Activated T-helper 17 cell treated with anti-CD3 and anti-CD28 coated beads, Interleukin-2, amount 50 U/mL, for 72 hours (primary cell): ENCODE data around the gene EDDM3A. TPM values are rescaled to one million over a fixed set of nuclear protein-coding genes. Genes with fewer than 3 reads are reported as not detected.

Source experiments
- ATAC-seq: fragments of 150-1000 bp; cut with Tn5 transposase; replicated peaks from 2 replicates; pipeline ENCODE4 v1.10.0; 2021; ENCODE audit warnings: mild to moderate bottlenecking, moderate library complexity
- H3K27ac Mint-ChIP-seq: one replicate; pipeline ENCODE4 v1.8.0; 2022; ENCODE audit warnings: mixed read lengths
- H3K27me3 Mint-ChIP-seq: one replicate; pipeline ENCODE4 v1.8.0; 2022; ENCODE audit warnings: mixed read lengths
- H3K36me3 Mint-ChIP-seq: one replicate; pipeline ENCODE4 v1.8.0; 2022; ENCODE audit warnings: low read depth, mild to moderate bottlenecking, mixed read lengths
- H3K4me1 Mint-ChIP-seq: one replicate; pipeline ENCODE4 v1.8.0; 2022; ENCODE audit warnings: mixed read lengths
- H3K4me3 Mint-ChIP-seq: one replicate; pipeline ENCODE4 v1.8.0; 2022; ENCODE audit warnings: mild to moderate bottlenecking, mixed read lengths
- H3K9me3 Mint-ChIP-seq: one replicate; pipeline ENCODE4 v1.8.0; 2022; ENCODE audit warnings: mixed read lengths
- total RNA-seq, 2 donors: library from RNA; stranded (reverse); gene quantifications; one replicate each; pipeline ENCODE4 v1.2.3, GENCODE V29; 2022

EDDM3A gene
- total RNA-seq, 2 donors from 2014 or later, result not detected

- Mint-ChIP-seq H3K27me3 (no peaks in the 10 kb centered on the region), H3K4me1 (peaks cover 11% of the 10 kb centered on the region), H3K27ac (no peak overlapping the region)
Measured at GRCh38 chr14:20787025-20787424, 41.3 kb downstream of the EDDM3A start.

GRCh38 chr14:20789230-20789813 is 43.6 kb downstream of the EDDM3A start:
- no peaks in the 10 kb centered on the region for H3K27me3 Mint-ChIP-seq

More at GRCh38 chr14:20787025-20787424, 41.3 kb downstream of the EDDM3A start:
- Mint-ChIP-seq H3K9me3 (no peaks in the 10 kb centered on the region), H3K4me3 (no peak overlapping the region), H3K36me3 (no peaks in the 10 kb centered on the region)
- no peak for ATAC-seq

GRCh38 chr14:20790464-20791116 is 44.9 kb downstream of the EDDM3A start:
- no peaks in the 10 kb centered on the region for H3K27me3 Mint-ChIP-seq
- H3K27ac Mint-ChIP-seq, result no peak overlapping the region
- no peaks in the 10 kb centered on the region for H3K36me3 Mint-ChIP-seq
- ATAC-seq, result no peak
- H3K4me1 Mint-ChIP-seq, result no peaks in the 10 kb centered on the region
- H3K4me3 Mint-ChIP-seq, result no peak overlapping the region
- no peaks in the 10 kb centered on the region for H3K9me3 Mint-ChIP-seq

More at GRCh38 chr14:20789230-20789813, 43.6 kb downstream of the EDDM3A start:
- Mint-ChIP-seq H3K27ac (no peak overlapping the region), H3K9me3 (no peaks in the 10 kb centered on the region), H3K36me3 (no peaks in the 10 kb centered on the region), H3K4me3 (no peak overlapping the region), H3K4me1 (no peaks in the 10 kb centered on the region)
- ATAC-seq, result no peak

- Mint-ChIP-seq H3K4me3 (no peak overlapping the region), H3K36me3 (no peaks in the 10 kb centered on the region), H3K4me1 (no peaks in the 10 kb centered on the region), H3K9me3 (no peaks in the 10 kb centered on the region), H3K27me3 (no peaks in the 10 kb centered on the region), H3K27ac (no peak overlapping the region)
- ATAC-seq, result no peak
Measured at GRCh38 chr14:20791187-20791586, 45.5 kb downstream of the EDDM3A start.

GRCh38 chr14:20791597-20791996 is 45.9 kb downstream of the EDDM3A start:
- Mint-ChIP-seq H3K36me3 (no peaks in the 10 kb centered on the region), H3K9me3 (no peaks in the 10 kb centered on the region), H3K4me1 (no peaks in the 10 kb centered on the region), H3K4me3 (no peak overlapping the region), H3K27ac (no peak overlapping the region), H3K27me3 (no peaks in the 10 kb centered on the region)
- ATAC-seq, result no peak

- Mint-ChIP-seq H3K36me3 (no peaks in the 10 kb centered on the region), H3K4me3 (no peak overlapping the region), H3K27ac (no peak overlapping the region), H3K9me3 (no peaks in the 10 kb centered on the region), H3K4me1 (no peaks in the 10 kb centered on the region), H3K27me3 (no peaks in the 10 kb centered on the region)
- ATAC-seq, result peak; percentile 26
Measured at GRCh38 chr14:20792556-20792955, 46.9 kb downstream of the EDDM3A start.

- ATAC-seq, result no peak
- Mint-ChIP-seq H3K36me3 (no peaks in the 10 kb centered on the region), H3K27ac (no peak overlapping the region)
Measured at GRCh38 chr14:20794644-20795369, 49.1 kb downstream of the EDDM3A start.

GRCh38 chr14:20797164-20797563 is 51.5 kb downstream of the EDDM3A start:
- ATAC-seq, result peak; percentile 51

More at GRCh38 chr14:20794644-20795369, 49.1 kb downstream of the EDDM3A start:
- Mint-ChIP-seq H3K27me3 (peaks cover 6% of the 10 kb centered on the region), H3K4me3 (no peak overlapping the region), H3K9me3 (no peaks in the 10 kb centered on the region), H3K4me1 (no peaks in the 10 kb centered on the region)

More at GRCh38 chr14:20797164-20797563, 51.5 kb downstream of the EDDM3A start:
- Mint-ChIP-seq H3K4me3 (no peak overlapping the region), H3K9me3 (no peaks in the 10 kb centered on the region), H3K36me3 (no peaks in the 10 kb centered on the region), H3K27ac (no peak overlapping the region), H3K4me1 (no peaks in the 10 kb centered on the region), H3K27me3 (peaks cover 14% of the 10 kb centered on the region)

Other genes starting within 250 kb of the EDDM3A start
- gene RNASE10, start 240.3 kb upstream of the EDDM3A start, total RNA-seq, result under 1 TPM in 1 of 2 donors, not detected in 1; 0.45 TPM
- gene RNASE9, start 184.8 kb upstream of the EDDM3A start, total RNA-seq, result not detected
- not detected for gene RNASE11, start 157.9 kb upstream of the EDDM3A start, total RNA-seq
- gene RNASE12, start 154.5 kb upstream of the EDDM3A start, total RNA-seq, result not detected
- not detected for gene OR6S1, start 104.2 kb upstream of the EDDM3A start, total RNA-seq
- 1 to 10 TPM; 1.0 to 6.1 TPM for gene RNASE4, start 61.3 kb upstream of the EDDM3A start, total RNA-seq
- gene ANG, start 57.1 kb upstream of the EDDM3A start, total RNA-seq, result 10 to 100 TPM in 1 of 2 donors, 1 to 10 TPM in 1; 3.6 to 11.1 TPM
- not detected for gene EDDM3B, start 22.5 kb downstream of the EDDM3A start, total RNA-seq
- gene RNASE6, start 35.4 kb downstream of the EDDM3A start, total RNA-seq, result 1 to 10 TPM; 2.2 to 5.6 TPM
- gene RNASE1, start 57.0 kb downstream of the EDDM3A start, total RNA-seq, result under 1 TPM in 1 of 2 donors, not detected in 1; 0.56 TPM
- not detected for gene RNASE3, start 145.5 kb downstream of the EDDM3A start, total RNA-seq
- gene RNASE2, start 209.6 kb downstream of the EDDM3A start, total RNA-seq, result not detected
- 100 to 1,000 TPM in 1 of 2 donors, 10 to 100 TPM in 1; 83.2 to 102 TPM for gene METTL17, start 244.1 kb downstream of the EDDM3A start, total RNA-seq